ENCODE data around the gene ARID3A. TPM values are rescaled to one million over a fixed set of nuclear protein-coding genes. Genes with fewer than 3 reads are reported as not detected.
A peak's percentile ranks its signal among the peaks of the same experiment; 100 is the strongest.
"Not testable (repeated sequence)": the region's sequence is repeated elsewhere in the genome, so short reads cannot be mapped to it uniquely, and the experiment has no call there.

Gene ARID3A
- total RNA-seq, 3 donors from 2014 or later: 10.1 to 16.0 (median 14.5) TPM

GRCh38 chr19:1019980-1020867, 94.4 kb downstream of the ARID3A start:
- TF ChIP-seq, protein P1, sequence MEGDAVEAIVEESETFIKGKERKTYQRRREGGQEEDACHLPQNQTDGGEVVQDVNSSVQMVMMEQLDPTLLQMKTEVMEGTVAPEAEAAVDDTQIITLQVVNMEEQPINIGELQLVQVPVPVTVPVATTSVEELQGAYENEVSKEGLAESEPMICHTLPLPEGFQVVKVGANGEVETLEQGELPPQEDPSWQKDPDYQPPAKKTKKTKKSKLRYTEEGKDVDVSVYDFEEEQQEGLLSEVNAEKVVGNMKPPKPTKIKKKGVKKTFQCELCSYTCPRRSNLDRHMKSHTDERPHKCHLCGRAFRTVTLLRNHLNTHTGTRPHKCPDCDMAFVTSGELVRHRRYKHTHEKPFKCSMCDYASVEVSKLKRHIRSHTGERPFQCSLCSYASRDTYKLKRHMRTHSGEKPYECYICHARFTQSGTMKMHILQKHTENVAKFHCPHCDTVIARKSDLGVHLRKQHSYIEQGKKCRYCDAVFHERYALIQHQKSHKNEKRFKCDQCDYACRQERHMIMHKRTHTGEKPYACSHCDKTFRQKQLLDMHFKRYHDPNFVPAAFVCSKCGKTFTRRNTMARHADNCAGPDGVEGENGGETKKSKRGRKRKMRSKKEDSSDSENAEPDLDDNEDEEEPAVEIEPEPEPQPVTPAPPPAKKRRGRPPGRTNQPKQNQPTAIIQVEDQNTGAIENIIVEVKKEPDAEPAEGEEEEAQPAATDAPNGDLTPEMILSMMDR (IDR thresholded peaks at IDR 0.05): no peak
- no peaks in the 10 kb centered on the region for H3K9me3 ChIP-seq
- no peaks in the 10 kb centered on the region for H3K36me3 ChIP-seq (ENCODE audit: low read depth)
- intact Hi-C loops (cut with DNase I, micrococcal nuclease): no loop called here
- H3K4me1 ChIP-seq (ENCODE audit: low read depth): peaks cover 47% of the 10 kb centered on the region
- ATAC-seq (no peak), DNase-seq (peak; percentile 57 to 84 (median 71))
- peak overlapping the region; percentile 91 for H3K4me3 ChIP-seq

GRCh38 chr19:1020868-1021425, 95.1 kb downstream of the ARID3A start, which contains the start of gene TMEM259:
Gene TMEM259, minus strand, starts transcription at chr19:1021123. Its CDS starts 127 bp downstream, at chr19:1020996.
- intact Hi-C loops (cut with DNase I, micrococcal nuclease): no loop called here
- H3K36me3 ChIP-seq (ENCODE audit: low read depth): no peaks in the 10 kb centered on the region
- DNase-seq (peak; percentile 97 to 98 (median 98)), ATAC-seq (peak; percentile 90)
- TF ChIP-seq, protein P1 (IDR thresholded peaks at IDR 0.05): peak; percentile 8
- H3K4me1 ChIP-seq (ENCODE audit: low read depth): peaks cover 47% of the 10 kb centered on the region
- peak within 1 kb of the TSS; percentile 91 for H3K4me3 ChIP-seq
- H3K9me3 ChIP-seq: no peaks in the 10 kb centered on the region

GRCh38 chr19:1023883-1024188, 98.0 kb downstream of the ARID3A start:
- H3K9me3 ChIP-seq; ATAC-seq; intact Hi-C loops (cut with DNase I, micrococcal nuclease); H3K4me3 ChIP-seq; H3K36me3 ChIP-seq (ENCODE audit: low read depth); DNase-seq: not testable (repeated sequence)
- peaks cover 25% of the 10 kb centered on the region for H3K4me1 ChIP-seq (ENCODE audit: low read depth)

GRCh38 chr19:1025080-1025479, 99.2 kb downstream of the ARID3A start:
- H3K4me3 ChIP-seq; H3K36me3 ChIP-seq (ENCODE audit: low read depth); ATAC-seq; DNase-seq; intact Hi-C loops (cut with DNase I, micrococcal nuclease); H3K9me3 ChIP-seq: not testable (repeated sequence)
- H3K4me1 ChIP-seq (ENCODE audit: low read depth): peaks cover 22% of the 10 kb centered on the region

Other genes with a start within 250 kb of the ARID3A start
- 10 to 100 TPM in 2 of 3 donors, 1 to 10 TPM in 1; 2.6 to 25.0 (median 12.8) TPM for gene FSTL3, start 249.6 kb upstream of the ARID3A start, total RNA-seq
- not detected for gene PRSS57, start 230.6 kb upstream of the ARID3A start, total RNA-seq
- 10 to 100 TPM in 2 of 3 donors, 1 to 10 TPM in 1; 8.1 to 58.4 (median 13.0) TPM for gene PALM, start 217.1 kb upstream of the ARID3A start, total RNA-seq
- gene MISP, start 174.9 kb upstream of the ARID3A start, total RNA-seq: 100 to 1,000 TPM; 184 to 443 (median 361) TPM
- gene PTBP1, start 128.6 kb upstream of the ARID3A start, total RNA-seq: 100 to 1,000 TPM; 204 to 305 (median 281) TPM
- gene PLPPR3, start 104.1 kb upstream of the ARID3A start, total RNA-seq: under 1 TPM in 1 of 3 donors, not detected in 2; 0.19 TPM
- under 1 TPM in 1 of 3 donors, not detected in 2; 0.25 TPM for gene AZU1, start 98.2 kb upstream of the ARID3A start, total RNA-seq
- gene PRTN3, start 85.0 kb upstream of the ARID3A start, total RNA-seq: not detected
- gene ELANE, start 73.7 kb upstream of the ARID3A start, total RNA-seq: 1 to 10 TPM in 1 of 3 donors, under 1 TPM in 2; 0.43 to 1.2 (median 0.77) TPM
- gene CFD, start 66.4 kb upstream of the ARID3A start, total RNA-seq: 100 to 1,000 TPM in 2 of 3 donors, 10 to 100 TPM in 1; 43.1 to 209 (median 110) TPM
- gene MED16, start 32.8 kb upstream of the ARID3A start, total RNA-seq: 10 to 100 TPM; 53.4 to 77.4 (median 61.4) TPM
- gene RNU6-9, start 32.6 kb upstream of the ARID3A start, total RNA-seq: not detected
- gene R3HDM4, start 12.8 kb upstream of the ARID3A start, total RNA-seq: 10 to 100 TPM; 52.6 to 62.6 (median 54.8) TPM
- not detected for gene KISS1R, start 8.7 kb upstream of the ARID3A start, total RNA-seq
- 10 to 100 TPM; 23.8 to 42.0 (median 33.0) TPM for gene WDR18, start 58.3 kb downstream of the ARID3A start, total RNA-seq
- gene GRIN3B, start 74.4 kb downstream of the ARID3A start, total RNA-seq: not detected
- gene TMEM259, start 95.1 kb downstream of the ARID3A start, total RNA-seq: 100 to 1,000 TPM; 185 to 199 (median 190) TPM
- not detected for gene RNU6-2, start 95.5 kb downstream of the ARID3A start, total RNA-seq
- gene CNN2, start 100.6 kb downstream of the ARID3A start, total RNA-seq: 10 to 100 TPM; 65.0 to 88.8 (median 84.7) TPM
- gene ABCA7, start 114.1 kb downstream of the ARID3A start, total RNA-seq: 10 to 100 TPM; 23.5 to 25.6 (median 25.6) TPM
- 10 to 100 TPM; 33.9 to 64.3 (median 58.8) TPM for gene ARHGAP45, start 141.1 kb downstream of the ARID3A start, total RNA-seq
- 100 to 1,000 TPM; 108 to 138 (median 133) TPM for gene POLR2E, start 169.3 kb downstream of the ARID3A start, total RNA-seq
- 100 to 1,000 TPM; 126 to 187 (median 144) TPM for gene GPX4, start 178.0 kb downstream of the ARID3A start, total RNA-seq
- 10 to 100 TPM; 58.0 to 86.6 (median 74.6) TPM for gene SBNO2, start 248.2 kb downstream of the ARID3A start, total RNA-seq